Stimulated activated CD4-positive, alpha-beta T cell treated with anti-CD3 and anti-CD28 coated beads, Interleukin-1b, Interleukin-23, amount 100 ng/mL, for 1 hour (primary cell): ENCODE results near the gene MAGEB17.

ENCODE experiments used
- DNase-seq, 2 donors: peaks; one replicate each; pipeline ENCODE4 v3.0.0-alpha.2; 2020; ENCODE audit warnings: low read depth in 2 of 2

MAGEB17 gene

DNA sequence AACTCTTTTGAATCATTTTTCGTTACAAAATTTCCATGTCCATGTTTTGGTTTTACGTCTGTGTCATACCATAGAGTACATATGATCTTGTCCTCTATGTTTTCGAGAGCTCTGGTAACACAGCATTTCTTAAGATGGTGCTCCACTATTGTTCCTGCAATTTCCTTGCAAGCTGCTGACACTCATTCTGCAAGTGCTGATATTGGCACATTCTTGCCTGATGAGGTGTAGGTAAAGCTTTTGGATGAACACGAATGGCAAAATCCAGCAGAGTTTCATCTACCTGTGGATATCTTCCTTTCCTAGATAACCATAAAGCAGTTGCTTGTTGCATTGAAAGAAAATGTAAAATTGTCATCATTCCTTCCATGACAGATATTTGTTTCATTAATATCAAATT lies 41.3 kb downstream of the MAGEB17 start:
- no peak for DNase-seq

DNA sequence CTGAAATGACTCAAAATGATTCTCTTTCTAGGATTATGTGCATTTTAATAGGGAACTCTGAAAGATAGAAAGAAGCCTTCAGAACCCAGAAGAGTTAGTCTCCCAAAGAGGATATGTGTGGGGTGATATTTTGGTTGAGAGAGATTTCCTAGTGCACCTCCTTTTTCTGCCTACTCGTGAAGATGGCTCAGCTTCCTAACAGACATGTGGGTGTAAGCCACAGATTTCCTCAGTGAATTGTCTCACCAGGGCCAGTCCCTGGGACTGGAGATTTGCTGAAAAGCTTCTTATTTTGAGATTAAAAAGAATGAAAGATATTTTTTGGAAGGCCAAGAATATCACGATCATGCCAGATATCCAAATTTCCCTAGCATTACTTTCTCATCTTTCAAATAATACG lies 42.8 kb downstream of the MAGEB17 start:
- no peak for DNase-seq

DNA sequence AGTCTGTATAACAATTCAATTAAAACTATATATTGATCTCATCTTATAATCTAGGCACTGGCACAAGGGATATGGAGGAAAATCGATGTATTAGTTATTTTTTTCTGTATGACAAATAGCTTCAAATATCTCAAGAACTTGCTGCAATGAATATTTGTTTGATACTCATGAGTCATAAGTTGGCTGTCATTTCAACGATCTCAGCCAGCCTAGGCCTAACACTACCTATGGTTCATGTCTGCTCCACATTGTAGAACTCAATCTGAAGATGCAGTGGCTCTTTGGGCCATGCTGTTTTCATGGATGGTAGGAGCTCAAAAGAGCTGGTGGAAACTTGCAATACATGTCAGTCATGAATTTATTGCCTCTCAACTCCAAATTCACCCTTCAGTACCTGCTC lies 44.7 kb downstream of the MAGEB17 start:
- no peak for DNase-seq

DNA sequence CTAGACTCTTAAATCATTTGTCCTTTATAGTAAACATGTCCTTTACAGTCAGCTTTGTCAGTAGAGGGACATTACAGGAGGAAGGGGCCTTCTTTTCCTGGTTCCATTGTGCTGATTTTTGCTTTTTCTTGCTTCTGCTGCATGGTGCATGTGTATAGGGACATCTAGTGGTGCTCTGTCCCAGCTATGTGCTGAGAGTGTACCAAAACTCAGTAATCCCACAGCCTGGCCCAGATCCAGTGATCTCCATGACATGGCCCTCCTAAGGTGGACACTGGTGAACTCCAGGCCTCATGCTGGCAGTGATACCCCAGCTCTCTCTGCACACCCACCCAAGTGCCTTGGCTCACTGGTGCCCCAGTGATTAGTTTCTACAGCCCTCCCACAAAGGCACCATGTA lies 45.2 kb downstream of the MAGEB17 start:
- no peak for DNase-seq

DNA sequence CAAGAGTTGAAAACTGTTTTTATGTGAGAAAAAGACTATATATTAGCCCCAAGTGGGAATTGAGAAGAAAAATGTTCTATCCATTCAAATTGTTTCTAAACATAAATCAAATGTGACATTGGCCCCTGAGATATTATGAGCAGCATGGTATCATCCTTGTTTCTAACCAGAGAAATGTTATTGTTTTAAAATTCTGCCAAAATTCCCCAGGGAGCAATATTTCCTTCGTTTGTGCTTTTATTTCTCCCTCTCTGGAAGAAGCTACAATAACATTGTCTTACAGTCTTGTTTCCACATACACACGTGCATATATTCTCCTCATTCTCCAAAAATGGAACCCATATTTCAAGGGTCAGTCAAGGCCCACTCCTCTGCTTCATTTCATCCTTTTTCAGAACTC lies 46.7 kb downstream of the MAGEB17 start:
- no peak for DNase-seq

DNA sequence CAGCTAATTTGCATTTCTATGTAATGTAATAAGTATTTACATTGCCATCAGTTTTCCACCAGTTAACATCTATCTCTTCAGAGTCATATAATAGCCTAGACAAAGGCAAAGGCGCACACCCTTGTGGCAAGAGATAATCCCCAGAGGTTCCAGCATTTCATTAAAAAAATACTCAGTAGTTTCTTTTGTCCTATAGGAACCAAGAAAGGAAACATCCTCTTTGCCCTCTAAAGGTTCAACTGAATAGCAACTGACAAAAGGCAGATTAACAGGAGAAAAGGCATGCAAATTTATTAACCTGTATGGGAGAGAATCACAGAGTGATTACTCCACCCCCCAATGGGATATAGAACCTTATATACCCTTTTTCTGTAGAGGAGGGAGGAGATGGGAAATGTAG lies 48.4 kb downstream of the MAGEB17 start:
- no peak for DNase-seq
